Panc1 (cell line): Measurements from ENCODE around the gene TMEM167A. TPM values are rescaled to one million over a fixed set of nuclear protein-coding genes. Genes with fewer than 3 reads are reported as not detected.

Source experiments
- ATAC-seq: fragments of 200-7000 bp; cut with Tn5 transposase; 2 replicates; pipeline ENCODE4 v1.9.1; 2020; ENCODE audit warnings: mild to moderate bottlenecking, moderate library complexity
- BruUV-seq: library from RNA; stranded (reverse); fragments of 400-500 nt; replicated peaks from 2 replicates; lab custom pipeline; 2021; lab: Mats Ljungman, UMichigan
- CTCF ChIA-PET: fragments of 300-600 bp; sonication (Branson Sonifier 250); formaldehyde crosslinking; loops from one replicate; lab custom pipeline; 2022; ENCODE audit warnings: antibody characterized with exemption; lab: Charles Lee
- POLR2A ChIA-PET: fragments of 300-600 bp; sonication (Branson Sonifier 250); formaldehyde crosslinking; loops from one replicate; lab custom pipeline; 2022; ENCODE audit warnings: antibody characterized with exemption; lab: Charles Lee
- DNase-seq: peaks from one replicate; pipeline ENCODE4 v3.0.0-alpha.2; 2010; ENCODE audit warnings: low read depth, low spot score
- H3K27ac ChIP-seq: 2 replicates; pipeline ENCODE4 v1.5.1; 2011; ENCODE audit warnings: mild to moderate bottlenecking, low read length, inconsistent platforms
- H3K27me3 ChIP-seq: fragments of 200-500 bp; sonication (Bioruptor generic); 2 replicates; pipeline ENCODE4 v1.6.0; 2014; ENCODE audit warnings: low read length, inconsistent platforms; ENCODE audit not compliant: control insufficient read depth, insufficient read depth
- H3K36me3 ChIP-seq: fragments of 200-500 bp; sonication (Bioruptor generic); 2 replicates; pipeline ENCODE4 v1.5.1; 2014; ENCODE audit warnings: inconsistent platforms, mild to moderate bottlenecking, low read length, moderate library complexity; ENCODE audit not compliant: control insufficient read depth, insufficient read depth
- H3K4me1 ChIP-seq: 2 replicates; pipeline ENCODE4 v1.5.1; 2011; ENCODE audit warnings: inconsistent platforms, mild to moderate bottlenecking, low read length, moderate library complexity; ENCODE audit not compliant: control insufficient read depth, insufficient read depth
- H3K4me3 ChIP-seq, 2 experiments: 2 replicates each; pipeline ENCODE4 v1.5.1; 2011 to 2012; ENCODE audit warnings: low read depth in 2 of 2, low read length in 2 of 2, mild to moderate bottlenecking in 2 of 2, inconsistent platforms in 1 of 2, moderate library complexity in 1 of 2
- H3K9me3 ChIP-seq: fragments of 200-500 bp; sonication (Bioruptor generic); 2 replicates; pipeline ENCODE4 v1.5.1; 2014; ENCODE audit warnings: low read depth, mild to moderate bottlenecking, inconsistent platforms, low read length, moderate library complexity; ENCODE audit not compliant: control insufficient read depth, insufficient read depth
- POLR2AphosphoS5 ChIP-seq: IDR thresholded peaks from 2 replicates; pipeline ENCODE4 v1.6.1; 2012; ENCODE audit warnings: mild to moderate bottlenecking, low read depth, low read length, moderate library complexity
- SIN3A ChIP-seq: IDR thresholded peaks from 2 replicates; pipeline ENCODE4 v1.6.1; 2012; ENCODE audit warnings: low read depth, mild to moderate bottlenecking, low read length, moderate library complexity, borderline replicate concordance; ENCODE audit not compliant: insufficient read depth
- TCF7L2 ChIP-seq: IDR thresholded peaks from 2 replicates; pipeline ENCODE4 v1.6.1; 2011; ENCODE audit warnings: mild to moderate bottlenecking, low read depth, low read length, inconsistent platforms
- in situ Hi-C: cut with HindIII; loops from 2 replicates; pipeline ENCODE4 v1.10.0; 2016; ENCODE audit warnings: low sequenced_read_pairs, low pct_unique_long_range_greater_than_20kb
- intact Hi-C: fragments of 100-400 bp; cut with micrococcal nuclease; formaldehyde crosslinking; loops from one replicate; pipeline ENCODE4 v1.10.0; 2022; ENCODE audit not compliant: unreplicated experiment
- total RNA-seq: library from RNA; stranded (reverse); gene quantifications from one replicate; pipeline ENCODE4 v1.2.1, GENCODE V29; 2021; ENCODE audit not compliant: unreplicated experiment
- TF ChIP-seq, protein P1 (sequence below): fragments of 450-650 bp; IDR thresholded peaks from 2 replicates; pipeline ENCODE4 v1.5.1; 2017; ENCODE audit warnings: mild to moderate bottlenecking
- TF ChIP-seq, protein P2 (sequence below), 2 experiments: IDR thresholded peaks; 2 replicates each; pipeline ENCODE4 v1.6.1; 2011 to 2012; ENCODE audit warnings: low read depth in 2 of 2, control low read depth in 1 of 2, low read length in 1 of 2, mild to moderate bottlenecking in 1 of 2, moderate library complexity in 1 of 2; ENCODE audit not compliant: insufficient read depth in 1 of 2

Gene TMEM167A
- total RNA-seq, 1 experiment from 2014 or later, result 117 TPM

DNA sequence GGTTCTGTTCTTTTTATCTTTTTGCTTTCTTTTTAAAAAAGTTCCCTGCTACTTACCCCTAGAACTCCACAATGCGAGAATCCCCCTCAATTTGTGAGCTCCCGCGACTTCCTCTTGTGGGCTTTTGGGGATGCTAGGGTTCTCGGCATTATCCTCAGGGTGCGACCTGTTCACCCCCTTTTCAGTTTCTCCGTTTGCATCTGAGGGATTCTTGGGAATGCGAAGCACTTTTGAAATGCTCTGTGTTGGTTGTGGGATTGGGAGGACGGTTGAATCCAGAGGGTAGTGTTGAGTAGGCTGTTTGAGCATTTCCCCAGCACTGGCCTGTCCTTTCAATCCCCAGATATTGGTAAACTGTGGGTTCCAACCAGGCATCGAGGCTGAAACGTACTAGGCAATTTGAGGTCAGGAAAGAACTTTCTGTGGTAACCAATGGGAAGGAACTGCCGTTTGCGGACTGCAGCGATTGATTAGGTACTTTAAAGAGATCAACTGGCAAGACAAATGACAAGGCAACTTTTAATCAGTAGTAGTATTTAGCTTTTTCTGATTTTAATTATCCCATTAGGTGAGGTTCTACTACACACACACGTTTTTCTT is 568 bp upstream of the TMEM167A start:
- ATAC-seq (peak; percentile 35), DNase-seq (no peak)
- Histone ChIP-seq H3K9me3 (no peaks in the 10 kb centered on the region), H3K4me3 (peak overlapping the region; percentile 96 to 100), H3K4me1 (peaks cover 8% of the 10 kb centered on the region; the same call in 1 of the 2 replicates), H3K36me3 (peaks cover 6% of the 10 kb centered on the region; the same call in 1 of the 2 replicates), H3K27ac (peak overlapping the region; percentile 99), H3K27me3 (no peaks in the 10 kb centered on the region)
- ChIA-PET CTCF (interaction anchor here (0.6 kb wide), 1 partner anchor 719 kb away, joined by 3 read pairs; no protein-coding TSS in a partner anchor), POLR2A (interaction anchor here (0.6 to 0.9 kb wide), 2 partner anchors 9 to 13 kb away, joined by 4 to 6 read pairs; no protein-coding TSS in a partner anchor)
- intact Hi-C loops, result loop anchor here (5.0 kb wide), 1 partner anchor 395 kb away; the partner anchor contains the start of gene VCAN
- TSS peak; percentile 91 for BruUV-seq
- in situ Hi-C loops, result no loop called here
- TF ChIP-seq TCF7L2 (peak; percentile 0; the same call in 1 of the 2 replicates), SIN3A (no peak), POLR2AphosphoS5 (no peak)

DNA sequence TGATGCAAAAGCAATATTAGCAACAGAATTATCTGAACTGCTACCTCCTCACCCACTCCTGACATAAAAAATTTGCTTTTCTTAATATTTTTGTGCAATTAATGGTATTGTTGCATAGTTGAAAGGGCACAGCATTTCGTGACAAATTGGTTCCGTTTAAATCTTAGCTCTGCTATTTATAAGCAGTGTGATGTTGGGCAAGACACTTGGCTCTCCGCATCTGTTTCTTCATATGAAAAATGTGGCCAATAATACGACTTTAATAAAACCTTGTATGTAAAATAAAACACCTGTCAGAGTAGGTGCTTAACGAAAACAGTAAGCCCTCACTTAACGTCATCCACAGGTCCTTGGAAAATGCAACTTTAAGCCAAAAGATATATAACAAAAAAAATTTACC is 4.2 kb downstream of the TMEM167A start:
- in situ Hi-C loops, result no loop called here
- POLR2A ChIA-PET, result no interaction called here
- BruUV-seq, result no TSS peak

More for the DNA sequence above, 4.2 kb downstream of the TMEM167A start:
- no peak for DNase-seq
- no peaks in the 10 kb centered on the region for H3K27me3 ChIP-seq
- no peak overlapping the region for H3K27ac ChIP-seq
- H3K36me3 ChIP-seq, result peaks cover 6% of the 10 kb centered on the region
- CTCF ChIA-PET, result no interaction called here
- no peak overlapping the region for H3K4me3 ChIP-seq
- intact Hi-C loops, result no loop called here
- peaks cover 3% of the 10 kb centered on the region; the same call in 1 of the 2 replicates for H3K4me1 ChIP-seq
- TF ChIP-seq, protein P1, sequence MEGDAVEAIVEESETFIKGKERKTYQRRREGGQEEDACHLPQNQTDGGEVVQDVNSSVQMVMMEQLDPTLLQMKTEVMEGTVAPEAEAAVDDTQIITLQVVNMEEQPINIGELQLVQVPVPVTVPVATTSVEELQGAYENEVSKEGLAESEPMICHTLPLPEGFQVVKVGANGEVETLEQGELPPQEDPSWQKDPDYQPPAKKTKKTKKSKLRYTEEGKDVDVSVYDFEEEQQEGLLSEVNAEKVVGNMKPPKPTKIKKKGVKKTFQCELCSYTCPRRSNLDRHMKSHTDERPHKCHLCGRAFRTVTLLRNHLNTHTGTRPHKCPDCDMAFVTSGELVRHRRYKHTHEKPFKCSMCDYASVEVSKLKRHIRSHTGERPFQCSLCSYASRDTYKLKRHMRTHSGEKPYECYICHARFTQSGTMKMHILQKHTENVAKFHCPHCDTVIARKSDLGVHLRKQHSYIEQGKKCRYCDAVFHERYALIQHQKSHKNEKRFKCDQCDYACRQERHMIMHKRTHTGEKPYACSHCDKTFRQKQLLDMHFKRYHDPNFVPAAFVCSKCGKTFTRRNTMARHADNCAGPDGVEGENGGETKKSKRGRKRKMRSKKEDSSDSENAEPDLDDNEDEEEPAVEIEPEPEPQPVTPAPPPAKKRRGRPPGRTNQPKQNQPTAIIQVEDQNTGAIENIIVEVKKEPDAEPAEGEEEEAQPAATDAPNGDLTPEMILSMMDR, result no peak
- TF ChIP-seq TCF7L2 (no peak), POLR2AphosphoS5 (no peak), SIN3A (no peak)
- TF ChIP-seq, protein P2, sequence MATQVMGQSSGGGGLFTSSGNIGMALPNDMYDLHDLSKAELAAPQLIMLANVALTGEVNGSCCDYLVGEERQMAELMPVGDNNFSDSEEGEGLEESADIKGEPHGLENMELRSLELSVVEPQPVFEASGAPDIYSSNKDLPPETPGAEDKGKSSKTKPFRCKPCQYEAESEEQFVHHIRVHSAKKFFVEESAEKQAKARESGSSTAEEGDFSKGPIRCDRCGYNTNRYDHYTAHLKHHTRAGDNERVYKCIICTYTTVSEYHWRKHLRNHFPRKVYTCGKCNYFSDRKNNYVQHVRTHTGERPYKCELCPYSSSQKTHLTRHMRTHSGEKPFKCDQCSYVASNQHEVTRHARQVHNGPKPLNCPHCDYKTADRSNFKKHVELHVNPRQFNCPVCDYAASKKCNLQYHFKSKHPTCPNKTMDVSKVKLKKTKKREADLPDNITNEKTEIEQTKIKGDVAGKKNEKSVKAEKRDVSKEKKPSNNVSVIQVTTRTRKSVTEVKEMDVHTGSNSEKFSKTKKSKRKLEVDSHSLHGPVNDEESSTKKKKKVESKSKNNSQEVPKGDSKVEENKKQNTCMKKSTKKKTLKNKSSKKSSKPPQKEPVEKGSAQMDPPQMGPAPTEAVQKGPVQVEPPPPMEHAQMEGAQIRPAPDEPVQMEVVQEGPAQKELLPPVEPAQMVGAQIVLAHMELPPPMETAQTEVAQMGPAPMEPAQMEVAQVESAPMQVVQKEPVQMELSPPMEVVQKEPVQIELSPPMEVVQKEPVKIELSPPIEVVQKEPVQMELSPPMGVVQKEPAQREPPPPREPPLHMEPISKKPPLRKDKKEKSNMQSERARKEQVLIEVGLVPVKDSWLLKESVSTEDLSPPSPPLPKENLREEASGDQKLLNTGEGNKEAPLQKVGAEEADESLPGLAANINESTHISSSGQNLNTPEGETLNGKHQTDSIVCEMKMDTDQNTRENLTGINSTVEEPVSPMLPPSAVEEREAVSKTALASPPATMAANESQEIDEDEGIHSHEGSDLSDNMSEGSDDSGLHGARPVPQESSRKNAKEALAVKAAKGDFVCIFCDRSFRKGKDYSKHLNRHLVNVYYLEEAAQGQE (IDR thresholded peaks at IDR 0.05; ENCODE audit: insufficient read depth in 1 of 2, low read depth in 2 of 2, low read length in 1 of 2), result no peak
- H3K9me3 ChIP-seq, result no peaks in the 10 kb centered on the region
- no peak for ATAC-seq
